Measurements from ENCODE around the gene KCP.
A peak's percentile ranks its signal among the peaks of the same experiment; 100 is the strongest.

Gene KCP

GRCh38 chr7:128885370-128886187 lies 24.9 kb downstream of the KCP start:
- DNase-seq = no peak

GRCh38 chr7:128884561-128885369 lies 25.7 kb downstream of the KCP start:
- no peak for DNase-seq

GRCh38 chr7:128883622-128884448 lies 26.7 kb downstream of the KCP start:
- DNase-seq = peak; percentile 79

- DNase-seq = no peak
These were observed 28.4 kb downstream of the KCP start for GRCh38 chr7:128882134-128882533.

- no peak for DNase-seq
These were observed 28.9 kb downstream of the KCP start for GRCh38 chr7:128881458-128882125.

GRCh38 chr7:128880791-128881457 lies 29.6 kb downstream of the KCP start:
- DNase-seq = no peak

GRCh38 chr7:128879939-128880746 lies 30.4 kb downstream of the KCP start:
- DNase-seq = no peak

- no peak for DNase-seq
These were observed 31.0 kb downstream of the KCP start for GRCh38 chr7:128879461-128879938.

- DNase-seq = no peak
These were observed 32.0 kb downstream of the KCP start for GRCh38 chr7:128878226-128879105.

- no peak for DNase-seq
These were observed 32.8 kb downstream of the KCP start for GRCh38 chr7:128877756-128878120.

GRCh38 chr7:128876978-128877755 lies 33.3 kb downstream of the KCP start:
- DNase-seq = no peak

- no peak for DNase-seq
These were observed 33.9 kb downstream of the KCP start for GRCh38 chr7:128876586-128876977.

- DNase-seq = no peak
These were observed 34.4 kb downstream of the KCP start for GRCh38 chr7:128876127-128876526.

- DNase-seq = no peak
These were observed 35.0 kb downstream of the KCP start for GRCh38 chr7:128875523-128875948.

GRCh38 chr7:128874140-128875031 lies 36.1 kb downstream of the KCP start:
- DNase-seq = no peak

- no peak for DNase-seq
These were observed 37.3 kb downstream of the KCP start for GRCh38 chr7:128873234-128873633.

GRCh38 chr7:128872394-128872824 lies 38.1 kb downstream of the KCP start:
- DNase-seq = no peak

- no peak for DNase-seq
These were observed 39.5 kb downstream of the KCP start for GRCh38 chr7:128871050-128871449.
